GM21515 (cell line): ENCODE measurements around the gene FFAR4.

Experiments
- ATAC-seq: cut with Tn5 transposase; IDR thresholded peaks from one replicate; pipeline ENCODE4 v1.9.1; 2021; ENCODE audit not compliant: unreplicated experiment

FFAR4 gene

GRCh38 chr10:93570383-93570782, 3.9 kb downstream of the FFAR4 start:
- ATAC-seq: no peak

GRCh38 chr10:93572606-93573005, 6.1 kb downstream of the FFAR4 start:
- no peak for ATAC-seq

DNA sequence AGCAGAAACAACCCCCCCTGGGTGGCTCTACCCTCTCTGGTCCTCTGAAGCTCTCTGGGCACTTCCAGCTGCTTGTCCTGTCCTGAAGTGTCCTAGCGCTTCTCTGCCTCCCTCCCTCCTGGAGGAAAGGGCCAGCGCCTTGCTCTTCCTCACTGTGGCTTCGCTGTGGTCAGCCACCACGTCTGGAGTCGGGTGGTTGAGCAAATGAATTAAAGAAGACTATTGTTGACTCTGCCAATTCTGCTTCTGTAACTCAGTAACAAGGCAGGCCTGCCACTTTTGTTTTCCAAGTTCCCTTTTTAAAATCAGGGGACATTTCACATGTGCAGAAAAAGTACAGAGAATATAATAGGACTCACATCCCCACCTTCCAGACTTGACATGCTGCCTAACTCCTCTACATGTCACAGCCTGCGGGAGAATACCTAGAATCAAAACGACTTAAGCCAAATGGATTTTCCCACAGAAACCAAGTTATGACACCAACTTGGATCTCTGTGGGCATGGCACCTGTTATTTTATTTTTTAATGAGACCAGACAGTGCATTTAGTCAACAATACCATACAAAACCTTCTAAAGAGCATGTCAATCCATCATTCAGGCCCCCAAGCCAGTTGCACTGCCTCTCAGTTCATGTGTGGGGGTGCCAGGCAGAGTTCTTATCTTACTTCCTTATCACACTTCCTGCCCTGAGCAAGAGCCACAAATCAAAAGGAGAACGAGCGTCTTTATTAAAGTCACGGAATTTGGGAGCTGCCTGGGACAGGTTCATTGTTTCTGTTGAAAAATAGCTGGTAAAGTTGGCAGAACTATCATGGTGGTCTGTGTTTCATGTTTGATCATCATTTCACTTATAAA, 6.8 kb downstream of the FFAR4 start:
- no peak for ATAC-seq

GRCh38 chr10:93573924-93574323, 7.5 kb downstream of the FFAR4 start:
- ATAC-seq: no peak

GRCh38 chr10:93576888-93577287, 10.4 kb downstream of the FFAR4 start:
- ATAC-seq: no peak

- no peak for ATAC-seq
These were observed 11.1 kb downstream of the FFAR4 start for GRCh38 chr10:93577565-93577964.

DNA sequence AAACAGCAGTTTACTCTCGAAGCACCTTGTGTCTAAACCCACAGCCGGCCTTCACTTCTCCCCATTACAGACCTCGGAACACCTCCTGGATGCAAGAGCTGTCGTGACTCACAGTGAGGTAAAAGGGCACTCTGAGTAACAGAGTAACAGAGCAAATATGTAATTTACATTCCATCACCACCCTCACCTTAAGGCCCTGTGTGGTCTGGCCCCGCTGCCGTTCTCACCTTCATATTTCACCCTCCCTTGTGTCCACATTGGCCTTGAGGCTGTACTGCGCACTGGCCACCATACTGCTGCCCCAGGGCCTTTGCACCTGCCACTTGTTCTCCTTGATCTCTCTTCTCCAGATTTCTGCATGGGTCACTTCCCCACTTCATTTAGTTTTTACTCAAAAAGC, 12.6 kb downstream of the FFAR4 start:
- no peak for ATAC-seq

- no peak for ATAC-seq
These were observed 13.7 kb downstream of the FFAR4 start for GRCh38 chr10:93579985-93580711.

- ATAC-seq: no peak
These were observed 14.4 kb downstream of the FFAR4 start for GRCh38 chr10:93580828-93581227.

DNA sequence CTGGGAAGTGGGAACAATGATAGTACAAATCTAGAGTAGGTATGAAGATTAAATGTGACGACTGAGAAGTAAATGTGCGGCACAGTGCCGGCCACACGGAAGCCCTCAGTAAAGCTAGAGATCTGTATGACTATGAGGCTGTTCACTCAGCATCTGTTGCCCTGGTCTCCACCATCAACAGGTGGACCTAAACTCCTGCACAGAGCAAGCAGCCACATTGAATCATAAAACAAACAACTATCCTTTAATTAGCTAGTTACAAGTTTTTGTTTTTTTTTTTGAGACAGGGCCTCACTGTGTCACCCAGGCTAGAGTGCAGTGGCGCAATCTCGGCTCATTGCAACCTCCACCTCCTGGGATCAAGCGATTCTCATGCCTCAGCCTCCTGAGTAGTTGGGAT, 18.0 kb downstream of the FFAR4 start:
- ATAC-seq: no peak

- ATAC-seq: no peak
These were observed 23.4 kb downstream of the FFAR4 start for GRCh38 chr10:93589648-93590562.

DNA sequence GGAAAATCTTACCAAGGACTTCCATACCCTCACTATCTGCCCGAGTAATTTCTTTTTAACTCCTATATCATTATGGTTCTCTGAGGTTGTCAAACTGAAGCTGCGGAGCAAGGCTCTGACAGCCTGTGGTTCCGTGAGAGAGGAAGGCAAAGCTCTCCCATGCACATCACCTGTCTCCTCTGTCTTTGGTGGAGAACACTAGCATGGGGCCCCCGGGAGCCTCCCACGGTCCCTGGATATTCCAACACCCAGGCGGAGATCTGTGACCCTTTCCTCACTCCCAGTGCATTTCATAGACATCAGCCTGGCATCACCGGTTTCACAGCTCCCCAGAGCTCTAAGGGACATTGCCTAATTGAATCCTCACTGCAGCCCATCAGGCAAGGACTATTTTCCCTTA, 24.2 kb downstream of the FFAR4 start:
- no peak for ATAC-seq

DNA sequence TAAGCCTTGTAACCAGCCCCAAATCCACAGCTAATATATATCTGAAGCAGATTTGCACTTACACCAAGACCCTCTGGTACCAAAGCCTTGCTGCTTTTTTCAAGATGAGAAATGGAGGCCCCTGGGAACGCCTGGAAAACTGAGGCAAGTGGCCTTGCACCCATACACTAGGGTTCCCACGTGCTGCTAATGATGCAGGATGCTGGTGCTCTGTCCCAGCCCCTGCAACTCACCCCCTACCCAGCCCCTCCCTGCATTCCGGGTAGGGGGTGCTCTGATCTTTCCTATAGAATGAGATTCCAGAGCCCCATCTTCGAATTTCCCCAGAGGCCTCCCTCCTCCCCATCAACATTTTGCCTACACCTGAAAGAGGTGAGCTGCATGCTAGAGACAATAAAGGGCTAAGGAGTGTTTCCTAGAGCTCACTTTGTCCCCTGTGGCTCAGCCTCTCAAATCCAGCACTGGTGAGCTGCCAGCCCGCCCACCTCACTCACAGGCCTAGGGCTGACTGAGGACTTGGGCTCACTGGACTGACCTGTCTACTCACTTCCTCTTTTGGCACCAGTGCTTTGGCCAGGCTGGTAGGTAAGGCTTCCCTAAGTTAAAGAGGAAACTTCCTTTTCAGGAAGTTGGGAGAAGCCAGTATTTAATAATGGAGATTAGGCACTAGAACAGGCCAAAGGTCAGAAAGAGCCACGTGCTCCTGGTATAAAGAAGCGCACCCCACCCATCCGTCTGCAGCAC, 24.8 kb downstream of the FFAR4 start:
- ATAC-seq: no peak

DNA sequence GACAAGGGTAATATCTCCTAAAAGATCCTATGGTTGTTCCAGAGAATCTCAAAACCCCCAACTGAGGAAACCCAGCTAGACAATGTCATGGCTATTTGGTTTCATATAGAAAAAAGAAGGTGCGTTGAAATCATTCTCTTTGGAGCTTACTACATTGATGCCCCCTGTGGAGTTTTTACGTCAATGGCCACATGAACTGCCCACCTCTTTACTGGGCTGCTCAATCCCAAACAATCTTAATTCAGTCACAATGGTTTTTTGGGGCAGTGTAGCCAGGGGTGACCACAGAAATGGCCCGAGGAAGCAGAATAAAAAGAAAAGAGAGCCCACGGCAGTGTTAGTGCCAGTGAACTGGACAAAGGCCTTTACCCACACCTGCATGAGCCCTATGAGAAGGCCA, 26.8 kb downstream of the FFAR4 start:
- no peak for ATAC-seq

GRCh38 chr10:93593749-93594148, 27.3 kb downstream of the FFAR4 start:
- no peak for ATAC-seq

DNA sequence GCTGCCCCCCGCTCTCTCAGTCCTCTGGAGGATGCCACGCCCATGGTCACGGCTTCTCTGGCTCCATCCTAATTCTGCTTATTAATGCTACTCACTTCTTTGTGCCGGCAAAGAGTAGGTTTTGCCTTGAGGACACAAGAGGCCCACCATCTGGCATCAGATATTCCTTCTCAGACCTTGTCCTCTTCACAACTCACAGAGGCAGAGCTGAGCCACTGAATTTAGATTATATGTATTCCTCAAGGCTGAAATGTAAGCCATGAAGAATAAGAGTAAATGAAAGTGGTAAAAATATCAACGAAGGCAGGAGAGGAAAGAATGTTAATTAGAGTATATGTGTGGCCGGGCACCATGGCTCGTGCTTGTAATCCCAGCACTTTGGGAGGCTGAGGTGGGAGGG, 28.1 kb downstream of the FFAR4 start:
- no peak for ATAC-seq

DNA sequence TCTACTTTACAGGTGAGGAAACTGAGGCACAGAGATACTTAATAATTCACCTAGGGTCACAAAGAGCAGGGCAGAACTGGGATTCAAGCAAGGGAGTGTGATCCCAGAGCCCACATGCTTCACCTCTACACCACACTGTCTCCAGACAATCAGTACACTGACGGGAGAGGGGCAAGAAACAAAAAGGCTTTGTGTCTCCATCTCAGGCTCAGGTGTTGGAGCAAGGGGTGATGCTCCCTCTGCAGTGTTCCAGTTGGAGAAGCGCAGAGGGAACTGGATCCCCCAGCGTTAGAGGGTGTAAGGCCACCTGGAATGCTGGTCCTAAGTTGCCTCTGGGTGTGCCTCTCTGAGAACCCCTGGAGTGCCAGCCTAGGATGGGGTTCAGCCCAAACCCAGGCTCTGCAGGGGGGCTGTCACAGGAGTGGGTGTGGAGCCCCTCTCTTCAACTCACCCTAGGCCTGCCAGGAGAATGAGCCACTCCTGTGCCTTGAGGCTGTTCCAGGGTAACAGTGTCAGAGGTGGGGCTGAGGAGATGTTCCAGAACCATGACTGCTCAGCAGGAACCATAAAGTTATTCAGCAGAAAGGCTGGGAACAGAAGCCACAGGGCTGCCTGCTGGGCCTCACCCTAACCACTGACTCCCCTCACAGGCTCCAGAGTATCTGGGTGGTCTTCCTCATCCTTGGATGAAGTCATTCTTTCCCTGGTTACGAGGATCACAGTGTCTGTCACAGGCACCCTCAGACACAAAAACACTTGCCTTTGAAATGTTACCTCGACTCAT, 29.1 kb downstream of the FFAR4 start:
- no peak for ATAC-seq

- ATAC-seq: no peak
These were observed 30.1 kb downstream of the FFAR4 start for GRCh38 chr10:93596539-93596938.

GRCh38 chr10:93597075-93597599, 30.7 kb downstream of the FFAR4 start:
- no peak for ATAC-seq

DNA sequence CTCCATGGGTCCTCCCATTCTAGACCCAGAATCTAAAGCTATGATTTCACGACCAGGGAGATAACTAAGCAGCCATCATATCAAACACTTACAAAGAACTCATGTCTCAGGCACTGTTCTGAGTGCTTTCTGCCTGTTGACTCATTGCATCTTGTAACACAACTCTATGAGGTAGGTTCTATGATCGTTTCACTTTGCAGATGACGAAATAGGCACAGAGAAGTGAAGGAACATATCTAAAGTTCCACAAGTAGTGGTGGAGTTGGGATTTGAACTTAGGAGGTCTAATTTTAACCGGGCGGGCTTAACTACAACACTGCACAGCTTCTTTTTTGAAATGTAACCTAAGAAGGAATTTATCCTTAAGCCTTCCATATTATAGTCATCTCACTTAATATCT, 31.7 kb downstream of the FFAR4 start:
- ATAC-seq: no peak
